ENCODE data around the gene ANO2.

Gene ANO2

DNA sequence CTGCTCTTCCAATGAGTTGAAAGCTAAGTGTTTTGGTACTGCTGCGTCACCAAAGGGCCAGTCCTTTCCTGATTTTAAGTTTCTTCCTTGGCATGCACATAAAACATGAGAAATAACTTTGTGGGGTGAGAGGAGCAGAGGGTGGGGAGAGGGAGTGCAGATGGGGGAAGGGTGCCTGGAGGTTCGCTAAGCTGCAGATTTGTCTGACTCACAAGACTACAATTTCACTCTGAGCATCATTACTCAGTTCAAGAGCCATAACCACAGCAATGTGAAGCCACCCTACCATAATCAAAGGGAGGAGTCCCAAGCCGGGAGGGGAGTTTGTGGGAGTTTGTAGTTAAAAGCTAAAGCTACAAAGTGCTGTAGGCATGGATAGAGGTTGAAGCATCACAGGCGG lies 136.1 kb downstream of the ANO2 start:
- Histone ChIP-seq H2BK12ac (ENCODE audit: low read length) (no peak overlapping the region), H3K4me1 (ENCODE audit: control insufficient read depth in 2 of 2, insufficient read depth in 1 of 2, low read depth in 1 of 2, low read length in 2 of 2) (no peaks in the 10 kb centered on the region), H2AK5ac (ENCODE audit: low read depth, low read length) (no peak overlapping the region), H3K18ac (ENCODE audit: low read length) (no peak overlapping the region), H3K4me2 (ENCODE audit: insufficient read depth, low read length, poor library complexity, severe bottlenecking) (no peak overlapping the region), H2AFZ (ENCODE audit: low read length) (no peak overlapping the region), H3K9ac (ENCODE audit: low read depth, low read length, poor library complexity) (no peak overlapping the region), H4K91ac (ENCODE audit: low read depth, low read length, poor library complexity) (no peak overlapping the region), H3K9me3 (replicated peaks in 1 of 2; ENCODE audit: control insufficient read depth in 2 of 2, insufficient read depth in 1 of 2, low read depth in 1 of 2, low read length in 2 of 2) (no peaks in the 10 kb centered on the region), H3K27ac (replicated peaks; ENCODE audit: low read length) (no peak overlapping the region), H2BK15ac (ENCODE audit: low read length) (no peak overlapping the region), H3K23ac (ENCODE audit: low read depth, low read length, poor library complexity) (no peak overlapping the region), H3K79me1 (ENCODE audit: low read depth, low read length) (no peaks in the 10 kb centered on the region), H3K36me3 (replicated peaks in 1 of 2; ENCODE audit: control insufficient read depth in 2 of 2, insufficient read depth in 2 of 2, low read length in 2 of 2) (no peaks in the 10 kb centered on the region), H4K8ac (ENCODE audit: low read depth, low read length) (no peak overlapping the region), H3K27me3 (ENCODE audit: control insufficient read depth in 3 of 3, insufficient read depth in 3 of 3, low read depth in 1 of 3, low read length in 3 of 3) (no peaks in the 10 kb centered on the region), H2BK120ac (ENCODE audit: low read depth, low read length) (no peak overlapping the region), H3K4ac (ENCODE audit: low read length) (no peak overlapping the region), H3K14ac (ENCODE audit: low read length) (no peak overlapping the region), H3K4me3 (ENCODE audit: low read length in 2 of 2) (no peak overlapping the region), H2BK5ac (ENCODE audit: low read length) (no peak overlapping the region)
- no CpG with 5 or more reads among the region's 4 CpGs for WGBS, 2 donors (ENCODE audit: extremely low coverage in 2 of 2, insufficient read length in 2 of 2, insufficient replicate concordance in 1 of 2)
- DNase-seq (ENCODE audit: low spot score), result no peak

DNA sequence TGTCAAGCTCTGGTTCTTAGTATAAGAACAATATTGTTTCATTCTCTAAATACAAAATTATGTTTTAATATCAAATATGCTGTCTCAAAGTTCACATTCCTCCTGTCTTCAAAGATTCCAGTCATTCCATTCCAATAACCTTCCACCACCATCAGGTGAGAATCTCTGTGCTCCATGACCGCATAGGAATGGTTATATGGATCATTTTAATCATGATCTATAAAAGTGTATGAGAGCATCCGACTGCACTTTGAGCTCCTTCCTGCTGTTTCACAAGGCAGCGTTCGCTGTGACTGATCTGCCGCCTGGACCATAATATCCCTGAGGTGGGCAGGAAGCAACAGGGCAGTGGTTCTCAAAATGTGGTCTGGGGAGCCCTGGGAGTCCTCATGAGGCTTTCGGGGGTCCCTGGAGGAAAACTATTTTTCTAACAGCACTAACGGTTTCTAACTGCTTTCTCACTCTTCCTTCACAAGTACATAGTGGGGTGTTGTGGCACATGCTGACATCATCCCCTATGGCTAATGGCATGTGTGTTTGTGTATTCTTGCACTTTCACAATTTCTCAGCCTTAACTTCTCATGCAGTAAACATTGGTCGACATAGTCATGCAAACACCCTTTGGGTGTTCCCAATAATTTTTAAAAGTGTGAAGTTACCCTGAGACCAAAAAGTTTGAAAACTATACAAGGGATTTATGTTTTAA lies 137.4 kb downstream of the ANO2 start:
- Histone ChIP-seq H2AK5ac (ENCODE audit: low read depth, low read length) (no peak overlapping the region), H3K27me3 (ENCODE audit: control insufficient read depth in 3 of 3, insufficient read depth in 3 of 3, low read depth in 1 of 3, low read length in 3 of 3) (no peaks in the 10 kb centered on the region), H3K4ac (ENCODE audit: low read length) (no peak overlapping the region), H3K9ac (ENCODE audit: low read depth, low read length, poor library complexity) (no peak overlapping the region), H2BK5ac (ENCODE audit: low read length) (no peak overlapping the region), H3K4me3 (ENCODE audit: low read length in 2 of 2) (no peak overlapping the region), H3K18ac (ENCODE audit: low read length) (no peak overlapping the region), H4K8ac (ENCODE audit: low read depth, low read length) (no peak overlapping the region), H2BK15ac (ENCODE audit: low read length) (no peak overlapping the region), H3K23ac (ENCODE audit: low read depth, low read length, poor library complexity) (no peak overlapping the region), H3K4me1 (ENCODE audit: control insufficient read depth in 2 of 2, insufficient read depth in 1 of 2, low read depth in 1 of 2, low read length in 2 of 2) (no peaks in the 10 kb centered on the region), H3K36me3 (replicated peaks in 1 of 2; ENCODE audit: control insufficient read depth in 2 of 2, insufficient read depth in 2 of 2, low read length in 2 of 2) (no peaks in the 10 kb centered on the region), H2AFZ (ENCODE audit: low read length) (no peak overlapping the region), H2BK12ac (ENCODE audit: low read length) (no peak overlapping the region), H3K14ac (ENCODE audit: low read length) (no peak overlapping the region), H3K4me2 (ENCODE audit: insufficient read depth, low read length, poor library complexity, severe bottlenecking) (no peak overlapping the region), H3K27ac (replicated peaks; ENCODE audit: low read length) (no peak overlapping the region), H3K79me1 (ENCODE audit: low read depth, low read length) (no peaks in the 10 kb centered on the region), H4K91ac (ENCODE audit: low read depth, low read length, poor library complexity) (no peak overlapping the region), H2BK120ac (ENCODE audit: low read depth, low read length) (no peak overlapping the region), H3K9me3 (replicated peaks in 1 of 2; ENCODE audit: control insufficient read depth in 2 of 2, insufficient read depth in 1 of 2, low read depth in 1 of 2, low read length in 2 of 2) (no peaks in the 10 kb centered on the region)
- WGBS, 2 donors (ENCODE audit: extremely low coverage in 2 of 2, insufficient read length in 2 of 2, insufficient replicate concordance in 1 of 2), result no CpG with 5 or more reads among the region's 8 CpGs
- DNase-seq (ENCODE audit: low spot score), result no peak

DNA sequence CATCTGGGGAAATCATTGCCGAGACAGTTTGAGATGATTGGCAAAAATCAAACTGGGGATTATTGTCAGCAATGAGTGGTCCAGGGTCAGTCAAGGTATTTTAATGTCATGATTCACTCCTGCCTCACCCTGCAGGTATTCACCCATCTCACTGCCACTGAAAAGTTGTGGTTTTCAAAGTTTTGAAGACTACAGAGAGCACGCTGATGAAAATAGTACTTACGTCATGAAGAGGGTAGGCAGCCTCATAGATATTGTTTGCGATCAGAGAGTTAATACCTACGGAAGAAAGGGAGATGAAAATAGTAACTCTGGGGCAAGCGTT lies 138.0 kb downstream of the ANO2 start:
- H3K14ac ChIP-seq (ENCODE audit: low read length), result no peak overlapping the region
- no peak overlapping the region for H4K91ac ChIP-seq (ENCODE audit: low read depth, low read length, poor library complexity)
- no peak overlapping the region for H2BK120ac ChIP-seq (ENCODE audit: low read depth, low read length)
- H2BK12ac ChIP-seq (ENCODE audit: low read length), result no peak overlapping the region
- H3K36me3 ChIP-seq (replicated peaks in 1 of 2; ENCODE audit: control insufficient read depth in 2 of 2, insufficient read depth in 2 of 2, low read length in 2 of 2), result no peaks in the 10 kb centered on the region
- H3K4me2 ChIP-seq (ENCODE audit: insufficient read depth, low read length, poor library complexity, severe bottlenecking), result no peak overlapping the region
- no peak overlapping the region for H3K4ac ChIP-seq (ENCODE audit: low read length)
- H2AK5ac ChIP-seq (ENCODE audit: low read depth, low read length), result no peak overlapping the region
- H2BK5ac ChIP-seq (ENCODE audit: low read length), result no peak overlapping the region
- no peak for DNase-seq (ENCODE audit: low spot score)
- H3K4me1 ChIP-seq (ENCODE audit: control insufficient read depth in 2 of 2, insufficient read depth in 1 of 2, low read depth in 1 of 2, low read length in 2 of 2), result no peaks in the 10 kb centered on the region
- H3K9me3 ChIP-seq (replicated peaks in 1 of 2; ENCODE audit: control insufficient read depth in 2 of 2, insufficient read depth in 1 of 2, low read depth in 1 of 2, low read length in 2 of 2), result no peaks in the 10 kb centered on the region
- no peak overlapping the region for H3K4me3 ChIP-seq (ENCODE audit: low read length in 2 of 2)
- no peak overlapping the region for H3K9ac ChIP-seq (ENCODE audit: low read depth, low read length, poor library complexity)
- no peak overlapping the region for H3K18ac ChIP-seq (ENCODE audit: low read length)
- no peaks in the 10 kb centered on the region for H3K27me3 ChIP-seq (ENCODE audit: control insufficient read depth in 3 of 3, insufficient read depth in 3 of 3, low read depth in 1 of 3, low read length in 3 of 3)
- no peak overlapping the region for H3K23ac ChIP-seq (ENCODE audit: low read depth, low read length, poor library complexity)
- no peak overlapping the region for H3K27ac ChIP-seq (replicated peaks; ENCODE audit: low read length)
- no peak overlapping the region for H2AFZ ChIP-seq (ENCODE audit: low read length)
- WGBS, 2 donors (ENCODE audit: extremely low coverage in 2 of 2, insufficient read length in 2 of 2, insufficient replicate concordance in 1 of 2), result no CpG with 5 or more reads among the region's 6 CpGs
- H2BK15ac ChIP-seq (ENCODE audit: low read length), result no peak overlapping the region
- no peak overlapping the region for H4K8ac ChIP-seq (ENCODE audit: low read depth, low read length)
- no peaks in the 10 kb centered on the region for H3K79me1 ChIP-seq (ENCODE audit: low read depth, low read length)

GRCh38 chr12:5806371-5807089 lies 138.5 kb downstream of the ANO2 start:
- H2AFZ ChIP-seq (ENCODE audit: low read length), result no peak overlapping the region
- DNase-seq (ENCODE audit: low spot score), result no peak
- no peak overlapping the region for H3K4me3 ChIP-seq (ENCODE audit: low read length in 2 of 2)
- H3K18ac ChIP-seq (ENCODE audit: low read length), result no peak overlapping the region
- no peak overlapping the region for H2BK120ac ChIP-seq (ENCODE audit: low read depth, low read length)
- no peak overlapping the region for H4K8ac ChIP-seq (ENCODE audit: low read depth, low read length)
- no peaks in the 10 kb centered on the region for H3K27me3 ChIP-seq (ENCODE audit: control insufficient read depth in 3 of 3, insufficient read depth in 3 of 3, low read depth in 1 of 3, low read length in 3 of 3)
- WGBS, 2 donors (ENCODE audit: extremely low coverage in 2 of 2, insufficient read length in 2 of 2, insufficient replicate concordance in 1 of 2), result no CpG with 5 or more reads among the region's 10 CpGs
- H3K4me2 ChIP-seq (ENCODE audit: insufficient read depth, low read length, poor library complexity, severe bottlenecking), result no peak overlapping the region
- H2BK12ac ChIP-seq (ENCODE audit: low read length), result no peak overlapping the region
- H3K79me1 ChIP-seq (ENCODE audit: low read depth, low read length), result no peaks in the 10 kb centered on the region
- no peak overlapping the region for H2BK15ac ChIP-seq (ENCODE audit: low read length)
- H4K91ac ChIP-seq (ENCODE audit: low read depth, low read length, poor library complexity), result no peak overlapping the region
- H3K14ac ChIP-seq (ENCODE audit: low read length), result no peak overlapping the region
- no peaks in the 10 kb centered on the region for H3K4me1 ChIP-seq (ENCODE audit: control insufficient read depth in 2 of 2, insufficient read depth in 1 of 2, low read depth in 1 of 2, low read length in 2 of 2)
- no peaks in the 10 kb centered on the region for H3K9me3 ChIP-seq (replicated peaks in 1 of 2; ENCODE audit: control insufficient read depth in 2 of 2, insufficient read depth in 1 of 2, low read depth in 1 of 2, low read length in 2 of 2)
- H3K9ac ChIP-seq (ENCODE audit: low read depth, low read length, poor library complexity), result no peak overlapping the region
- no peak overlapping the region for H3K4ac ChIP-seq (ENCODE audit: low read length)
- H2AK5ac ChIP-seq (ENCODE audit: low read depth, low read length), result no peak overlapping the region
- H2BK5ac ChIP-seq (ENCODE audit: low read length), result no peak overlapping the region
- no peak overlapping the region for H3K23ac ChIP-seq (ENCODE audit: low read depth, low read length, poor library complexity)
- no peak overlapping the region for H3K27ac ChIP-seq (replicated peaks; ENCODE audit: low read length)
- no peaks in the 10 kb centered on the region for H3K36me3 ChIP-seq (replicated peaks in 1 of 2; ENCODE audit: control insufficient read depth in 2 of 2, insufficient read depth in 2 of 2, low read length in 2 of 2)
